ENCODE data around the gene ZNF836. TPM values are rescaled to one million over a fixed set of nuclear protein-coding genes. Genes with fewer than 3 reads are reported as not detected.
"Not testable (repeated sequence)": the region's sequence is repeated elsewhere in the genome, so short reads cannot be mapped to it uniquely, and the experiment has no call there.

ZNF836 gene
- total and polyA plus RNA-seq, 11 donors: 3.0 to 11.0 (median 7.1) TPM

GRCh38 chr19:52211203-52211602 lies 39.8 kb upstream of the ZNF836 start:
- intact Hi-C loops (cut with DNase I): no loop called here
- 92 to 95% (median 94%) methylated on average over 20 of the region's 20 CpGs for WGBS, 4 donors
- Histone ChIP-seq H3K27ac (no peak overlapping the region), H3K9me3 (no peaks in the 10 kb centered on the region), H3K4me1 (peaks cover 0 to 24% (median 0%) of the 10 kb centered on the region in 12 donors), H3K36me3 (peaks cover 9 to 100% (median 99%) of the 10 kb centered on the region in 9 donors), H3K4me3 (no peak overlapping the region), H3K27me3 (no peaks in the 10 kb centered on the region)
- ATAC-seq (no peak), DNase-seq (no peak)
- TF ChIP-seq POLR2A (IDR thresholded peaks at IDR 0.05) (no peak), CTCF (IDR thresholded peaks at IDR 0.05) (no peak)

GRCh38 chr19:52206481-52206880 lies 35.1 kb upstream of the ZNF836 start:
- Histone ChIP-seq H3K27ac (peak overlapping the region in 5 of 12 donors; percentile 2 to 85 (median 45)), H3K36me3 (peaks cover 5 to 100% (median 99%) of the 10 kb centered on the region in 9 donors), H3K4me1 (peaks cover 0 to 59% (median 11%) of the 10 kb centered on the region in 12 donors), H3K27me3 (no peaks in the 10 kb centered on the region), H3K4me3 (no peak overlapping the region), H3K9me3 (no peaks in the 10 kb centered on the region)
- WGBS, 4 donors: 50 to 59% (median 58%) methylated on average over 5 of the region's 5 CpGs
- intact Hi-C loops (cut with DNase I): no loop called here
- DNase-seq: peak in 3 of 5 donors; percentile 33 to 51 (median 47)
- TF ChIP-seq POLR2A (IDR thresholded peaks at IDR 0.05): no peak
- ATAC-seq: peak in 3 of 4 donors; percentile 44 to 52 (median 49)

- H3K27me3 ChIP-seq; H3K4me3 ChIP-seq; H3K9me3 ChIP-seq; intact Hi-C loops (cut with DNase I): not testable (repeated sequence)
- ATAC-seq: peak; percentile 22 to 62 (median 48)
- WGBS, 4 donors: 47 to 65% (median 53%) methylated on average over 17 of the region's 17 CpGs
- Histone ChIP-seq H3K27ac (peak overlapping the region; percentile 59 to 95 (median 78)), H3K4me1 (peaks cover 15 to 89% (median 53%) of the 10 kb centered on the region in 12 donors), H3K36me3 (peaks cover 5 to 90% (median 71%) of the 10 kb centered on the region in 9 donors)
- DNase-seq: peak in 1 of 5 donors; percentile 46
Observed at GRCh38 chr19:52200755-52201391, 29.5 kb upstream of the ZNF836 start.

GRCh38 chr19:52200044-52200443 lies 28.6 kb upstream of the ZNF836 start:
- intact Hi-C loops (cut with DNase I): no loop called here
- TF ChIP-seq POLR2A (IDR thresholded peaks at IDR 0.05) (peak in 1 of 2 donors; percentile 17), CTCF (IDR thresholded peaks at IDR 0.05) (no peak)
- DNase-seq: peak in 4 of 5 donors; percentile 33 to 66 (median 39)
- H3K27me3 ChIP-seq: no peaks in the 10 kb centered on the region
- peaks cover 5 to 89% (median 71%) of the 10 kb centered on the region in 9 donors for H3K36me3 ChIP-seq
- no peaks in the 10 kb centered on the region for H3K9me3 ChIP-seq
- peak; percentile 84 to 93 (median 88) for ATAC-seq
- H3K27ac ChIP-seq: peak overlapping the region; percentile 29 to 95 (median 78)
- peaks cover 15 to 89% (median 61%) of the 10 kb centered on the region in 12 donors for H3K4me1 ChIP-seq
- WGBS, 4 donors: 29 to 33% (median 31%) methylated on average over 7 of the region's 7 CpGs
- H3K4me3 ChIP-seq: no peak overlapping the region

- no peaks in the 10 kb centered on the region for H3K9me3 ChIP-seq
- peaks cover 18 to 95% (median 68%) of the 10 kb centered on the region in 12 donors for H3K4me1 ChIP-seq
Observed at GRCh38 chr19:52198678-52199077, 27.3 kb upstream of the ZNF836 start.

More at GRCh38 chr19:52198678-52199077, 27.3 kb upstream of the ZNF836 start:
- no peak for TF ChIP-seq POLR2A (IDR thresholded peaks at IDR 0.05)
- no peak for TF ChIP-seq CTCF (IDR thresholded peaks at IDR 0.05)
- WGBS, 4 donors: 21 to 36% (median 29%) methylated on average over 3 of the region's 3 CpGs
- Histone ChIP-seq H3K27ac (peak overlapping the region in 10 of 12 donors; percentile 69 to 95 (median 82)), H3K27me3 (no peaks in the 10 kb centered on the region), H3K4me3 (no peak overlapping the region), H3K36me3 (peaks cover 0 to 80% (median 59%) of the 10 kb centered on the region in 9 donors)
- ATAC-seq: no peak
- intact Hi-C loops (cut with DNase I): loop anchor here in 1 of 10 donors (10.0 kb wide), 1 partner anchor 64 kb away; the partner anchor contains the start of gene ZNF616
- DNase-seq: no peak

Measured in heart left ventricle (tissue), 16 donors.